OCI-LY1 (cell line): Measurements from ENCODE around the gene IFNK.

Experiments used
- H2AFZ ChIP-seq: fragments of 200-600 bp; sonication (generic), shearing (Covaris generic); 2 replicates; pipeline ENCODE4 v1.6.0; 2014; ENCODE audit warnings: antibody characterized with exemption, mild to moderate bottlenecking, low read length
- H3F3A ChIP-seq: fragments of 200-600 bp; sonication (generic), shearing (Covaris generic); 2 replicates; pipeline ENCODE4 v1.6.0; 2014; ENCODE audit warnings: mild to moderate bottlenecking, antibody characterized with exemption, low read length, moderate library complexity; ENCODE audit not compliant: insufficient read depth
- H3K27ac ChIP-seq: fragments of 200-600 bp; sonication (generic); 2 replicates; pipeline ENCODE4 v1.5.1; 2014; ENCODE audit warnings: low read length, mixed run types, mild to moderate bottlenecking, low read depth; ENCODE audit not compliant: poor library complexity, severe bottlenecking
- H3K27me3 ChIP-seq: fragments of 200-600 bp; sonication (generic); 2 replicates; pipeline ENCODE4 v1.6.0; 2014; ENCODE audit warnings: antibody characterized with exemption, mild to moderate bottlenecking, low read length, moderate library complexity; ENCODE audit not compliant: insufficient read depth
- H3K36me3 ChIP-seq: fragments of 200-600 bp; sonication (generic); 2 replicates; pipeline ENCODE4 v1.6.1; 2014; ENCODE audit warnings: mild to moderate bottlenecking, antibody characterized with exemption, low read length, moderate library complexity, mixed read lengths; ENCODE audit not compliant: insufficient read depth
- H3K4me1 ChIP-seq: fragments of 200-600 bp; sonication (generic); 2 replicates; pipeline ENCODE4 v1.5.1; 2014; ENCODE audit warnings: mild to moderate bottlenecking, low read length, moderate library complexity; ENCODE audit not compliant: insufficient read depth, severe bottlenecking
- H3K4me2 ChIP-seq: fragments of 200-600 bp; sonication (generic), shearing (Covaris generic); 2 replicates; pipeline ENCODE4 v1.6.1; 2014; ENCODE audit warnings: low read length
- H3K4me3 ChIP-seq: fragments of 200-600 bp; sonication (generic); 2 replicates; pipeline ENCODE4 v1.5.1; 2014; ENCODE audit warnings: low read length, low read depth, mild to moderate bottlenecking, mixed read lengths; ENCODE audit not compliant: poor library complexity, severe bottlenecking
- H3K79me2 ChIP-seq: fragments of 200-600 bp; shearing (Covaris generic); 2 replicates; pipeline ENCODE4 v1.6.1; 2016; ENCODE audit warnings: mixed run types, low read length, mixed read lengths; ENCODE audit not compliant: insufficient read depth
- H3K9ac ChIP-seq: fragments of 200-600 bp; sonication (generic), shearing (Covaris generic); 2 replicates; pipeline ENCODE4 v1.6.1; 2014; ENCODE audit warnings: mild to moderate bottlenecking, low read length, mixed read lengths
- H3K9me2 ChIP-seq: fragments of 200-600 bp; sonication (generic), shearing (Covaris generic); 2 replicates; pipeline ENCODE4 v1.6.1; 2014; ENCODE audit warnings: low read depth, mild to moderate bottlenecking, low read length, mixed read lengths
- H3K9me3 ChIP-seq: fragments of 200-600 bp; shearing (Covaris generic); 2 replicates; pipeline ENCODE4 v1.6.1; 2014; ENCODE audit warnings: low read length, mixed read lengths
- H4K20me1 ChIP-seq: fragments of 200-600 bp; sonication (generic), shearing (Covaris generic); 2 replicates; pipeline ENCODE4 v1.6.0; 2016; ENCODE audit warnings: mild to moderate bottlenecking, low read length; ENCODE audit not compliant: insufficient read depth
- EZH2 ChIP-seq: fragments of 200-600 bp; sonication (generic), shearing (Covaris generic); IDR thresholded peaks from 2 replicates; pipeline ENCODE4 v1.8.0; 2017; ENCODE audit warnings: borderline replicate concordance, mixed run types, mild to moderate bottlenecking, antibody characterized with exemption, low read length, moderate library complexity, mixed read lengths
- TF ChIP-seq, protein P1 (sequence below): fragments of 200-600 bp; sonication (generic), shearing (Covaris generic); IDR thresholded peaks from 2 replicates; pipeline ENCODE4 v1.5.1; 2017; ENCODE audit warnings: mild to moderate bottlenecking, antibody characterized with exemption, low read length, moderate library complexity, mixed read lengths

IFNK gene

DNA sequence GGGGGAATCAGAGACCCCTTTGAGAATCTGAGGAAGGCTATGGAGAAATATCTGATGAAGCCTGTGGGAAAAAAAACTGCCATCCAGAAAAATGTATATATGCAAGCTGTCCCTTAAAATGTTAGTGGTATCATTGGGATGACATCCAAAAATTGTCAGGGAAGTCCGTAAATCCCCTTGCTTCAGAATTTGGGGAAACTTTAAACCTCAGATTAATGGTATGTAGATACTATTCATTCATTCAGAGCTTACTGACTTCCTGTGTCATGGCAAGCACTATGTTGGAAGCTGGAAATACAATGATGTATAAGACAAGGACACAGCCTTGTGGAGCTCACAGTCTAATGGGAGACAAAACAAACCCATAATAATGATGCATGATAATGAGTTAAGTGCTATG, 16.4 kb downstream of the IFNK start:
- Histone ChIP-seq H3K27me3 (no peaks in the 10 kb centered on the region), H3K9ac (no peak overlapping the region), H3K27ac (no peak overlapping the region), H2AFZ (no peak overlapping the region), H3K79me2 (no peaks in the 10 kb centered on the region), H3K4me1 (no peaks in the 10 kb centered on the region), H3F3A (no peaks in the 10 kb centered on the region), H3K9me2 (no peaks in the 10 kb centered on the region), H3K4me3 (no peak overlapping the region), H3K4me2 (no peak overlapping the region), H3K9me3 (no peaks in the 10 kb centered on the region), H3K36me3 (peaks cover 4% of the 10 kb centered on the region; the same call in 1 of the 2 replicates), H4K20me1 (no peaks in the 10 kb centered on the region)
- TF ChIP-seq, protein P1, sequence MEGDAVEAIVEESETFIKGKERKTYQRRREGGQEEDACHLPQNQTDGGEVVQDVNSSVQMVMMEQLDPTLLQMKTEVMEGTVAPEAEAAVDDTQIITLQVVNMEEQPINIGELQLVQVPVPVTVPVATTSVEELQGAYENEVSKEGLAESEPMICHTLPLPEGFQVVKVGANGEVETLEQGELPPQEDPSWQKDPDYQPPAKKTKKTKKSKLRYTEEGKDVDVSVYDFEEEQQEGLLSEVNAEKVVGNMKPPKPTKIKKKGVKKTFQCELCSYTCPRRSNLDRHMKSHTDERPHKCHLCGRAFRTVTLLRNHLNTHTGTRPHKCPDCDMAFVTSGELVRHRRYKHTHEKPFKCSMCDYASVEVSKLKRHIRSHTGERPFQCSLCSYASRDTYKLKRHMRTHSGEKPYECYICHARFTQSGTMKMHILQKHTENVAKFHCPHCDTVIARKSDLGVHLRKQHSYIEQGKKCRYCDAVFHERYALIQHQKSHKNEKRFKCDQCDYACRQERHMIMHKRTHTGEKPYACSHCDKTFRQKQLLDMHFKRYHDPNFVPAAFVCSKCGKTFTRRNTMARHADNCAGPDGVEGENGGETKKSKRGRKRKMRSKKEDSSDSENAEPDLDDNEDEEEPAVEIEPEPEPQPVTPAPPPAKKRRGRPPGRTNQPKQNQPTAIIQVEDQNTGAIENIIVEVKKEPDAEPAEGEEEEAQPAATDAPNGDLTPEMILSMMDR = no peak
- no peak for TF ChIP-seq EZH2

GRCh38 chr9:27541740-27542139, 17.6 kb downstream of the IFNK start:
- Histone ChIP-seq H2AFZ (no peak overlapping the region), H3K4me3 (no peak overlapping the region), H3K9me2 (no peaks in the 10 kb centered on the region), H3K36me3 (peaks cover 6% of the 10 kb centered on the region; the same call in 1 of the 2 replicates), H3K27me3 (no peaks in the 10 kb centered on the region), H3K27ac (no peak overlapping the region), H3K9ac (no peak overlapping the region), H3K4me2 (no peak overlapping the region), H4K20me1 (no peaks in the 10 kb centered on the region), H3K4me1 (no peaks in the 10 kb centered on the region), H3K79me2 (no peaks in the 10 kb centered on the region), H3F3A (no peaks in the 10 kb centered on the region), H3K9me3 (no peaks in the 10 kb centered on the region)
- TF ChIP-seq, protein P1 = no peak
- TF ChIP-seq EZH2 = no peak

DNA sequence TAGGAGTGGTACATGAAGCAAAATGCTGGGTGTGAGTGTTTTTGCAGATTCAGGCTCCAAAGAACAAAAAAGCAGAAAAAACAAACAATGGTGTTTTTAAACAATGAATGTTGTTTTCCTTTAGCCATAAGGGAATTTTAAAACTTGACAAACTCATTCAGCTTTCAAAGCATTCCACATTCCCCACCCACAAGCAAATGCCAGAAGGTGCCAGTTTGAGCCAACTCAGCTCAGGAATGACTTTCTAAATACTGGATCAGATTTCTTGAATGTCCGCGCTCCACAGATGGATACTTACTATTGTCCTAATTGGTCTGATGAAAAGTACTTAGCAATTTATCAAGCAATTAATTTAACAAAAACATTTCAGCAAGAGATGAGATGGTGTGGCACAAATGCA, 18.4 kb downstream of the IFNK start:
- no peak overlapping the region for H3K4me2 ChIP-seq
- H3K27me3 ChIP-seq = no peaks in the 10 kb centered on the region
- H3K4me3 ChIP-seq = no peak overlapping the region
- H3F3A ChIP-seq = no peaks in the 10 kb centered on the region
- no peaks in the 10 kb centered on the region for H3K4me1 ChIP-seq
- H2AFZ ChIP-seq = no peak overlapping the region
- no peaks in the 10 kb centered on the region for H3K9me2 ChIP-seq
- TF ChIP-seq, protein P1 = no peak
- TF ChIP-seq EZH2 = no peak
- no peaks in the 10 kb centered on the region for H3K9me3 ChIP-seq
- H3K27ac ChIP-seq = no peak overlapping the region
- H3K79me2 ChIP-seq = no peaks in the 10 kb centered on the region
- H3K36me3 ChIP-seq = peaks cover 11% of the 10 kb centered on the region; the same call in 1 of the 2 replicates
- no peak overlapping the region for H3K9ac ChIP-seq
- H4K20me1 ChIP-seq = no peaks in the 10 kb centered on the region
